ENCODE results near the gene SAP25. TPM values are rescaled to one million over a fixed set of nuclear protein-coding genes. Genes with fewer than 3 reads are reported as not detected.

SAP25 gene
- total RNA-seq, 1 donor from 2014 or later: not detected

GRCh38 chr7:100591596-100591995 is 17.9 kb upstream of the SAP25 start:
- no peak for DNase-seq

- no peak for DNase-seq
Measured at GRCh38 chr7:100590077-100590737, 16.5 kb upstream of the SAP25 start.

GRCh38 chr7:100589341-100589947 is 15.7 kb upstream of the SAP25 start:
- DNase-seq: no peak

GRCh38 chr7:100588438-100588837 is 14.7 kb upstream of the SAP25 start:
- DNase-seq: no peak

- peak; percentile 100 for DNase-seq
Measured at GRCh38 chr7:100586266-100587025, 12.7 kb upstream of the SAP25 start, which contains the start of gene FBXO24. FBXO24 (plus strand) TSS chr7:100586328; CDS start chr7:100586626, 298 bp downstream.

GRCh38 chr7:100585511-100586265 is 12.0 kb upstream of the SAP25 start, which contains the start of gene LRCH4:
LRCH4 (minus strand) TSS chr7:100586129; CDS start chr7:100586100, 29 bp downstream.
- DNase-seq: no peak

GRCh38 chr7:100584683-100585510 is 11.2 kb upstream of the SAP25 start:
- no peak for DNase-seq

- no peak for DNase-seq
Measured at GRCh38 chr7:100584054-100584682, 10.5 kb upstream of the SAP25 start.

GRCh38 chr7:100583132-100584053 is 9.7 kb upstream of the SAP25 start:
- no peak for DNase-seq

- DNase-seq: no peak
Measured at GRCh38 chr7:100582650-100583049, 8.9 kb upstream of the SAP25 start.

- no peak for DNase-seq
Measured at GRCh38 chr7:100582041-100582579, 8.4 kb upstream of the SAP25 start.

- no peak for DNase-seq
Measured at GRCh38 chr7:100580466-100581283, 7.0 kb upstream of the SAP25 start.

- DNase-seq: no peak
Measured at GRCh38 chr7:100578246-100579183, 4.8 kb upstream of the SAP25 start.

GRCh38 chr7:100577507-100577906 is 3.8 kb upstream of the SAP25 start:
- no peak for DNase-seq

- no peak for DNase-seq
Measured at GRCh38 chr7:100577103-100577502, 3.4 kb upstream of the SAP25 start.

GRCh38 chr7:100576384-100576993 is 2.8 kb upstream of the SAP25 start:
- no peak for DNase-seq

- no peak for DNase-seq
Measured at GRCh38 chr7:100575746-100576383, 2.2 kb upstream of the SAP25 start.
